GM18861 (cell line): ENCODE data around the gene PIK3R4.

Experiments used
- ATAC-seq: cut with Tn5 transposase; IDR thresholded peaks from one replicate; pipeline ENCODE4 v1.9.1; 2021; ENCODE audit not compliant: unreplicated experiment

The PIK3R4 gene

GRCh38 chr3:130746246-130747039 is at the start of gene PIK3R4:
TSS of gene PIK3R4 (minus strand) at chr3:130746829. CDS start at chr3:130745218, 1,611 bp downstream.
- peak; percentile 95 for ATAC-seq

GRCh38 chr3:130795396-130795795 is 48.8 kb upstream of the PIK3R4 start:
- no peak for ATAC-seq

- no peak for ATAC-seq
Observed at GRCh38 chr3:130792246-130792645, 45.6 kb upstream of the PIK3R4 start.

GRCh38 chr3:130789782-130790322 is 43.2 kb upstream of the PIK3R4 start:
- no peak for ATAC-seq

GRCh38 chr3:130787422-130788068 is 40.9 kb upstream of the PIK3R4 start:
- no peak for ATAC-seq

GRCh38 chr3:130786306-130786705 is 39.7 kb upstream of the PIK3R4 start:
- ATAC-seq, result no peak

GRCh38 chr3:130783629-130784028 is 37.0 kb upstream of the PIK3R4 start:
- no peak for ATAC-seq

- ATAC-seq, result peak; percentile 13
Observed at GRCh38 chr3:130779486-130779885, 32.9 kb upstream of the PIK3R4 start.

- ATAC-seq, result peak; percentile 95
Observed at GRCh38 chr3:130779031-130779430, 32.4 kb upstream of the PIK3R4 start.

DNA sequence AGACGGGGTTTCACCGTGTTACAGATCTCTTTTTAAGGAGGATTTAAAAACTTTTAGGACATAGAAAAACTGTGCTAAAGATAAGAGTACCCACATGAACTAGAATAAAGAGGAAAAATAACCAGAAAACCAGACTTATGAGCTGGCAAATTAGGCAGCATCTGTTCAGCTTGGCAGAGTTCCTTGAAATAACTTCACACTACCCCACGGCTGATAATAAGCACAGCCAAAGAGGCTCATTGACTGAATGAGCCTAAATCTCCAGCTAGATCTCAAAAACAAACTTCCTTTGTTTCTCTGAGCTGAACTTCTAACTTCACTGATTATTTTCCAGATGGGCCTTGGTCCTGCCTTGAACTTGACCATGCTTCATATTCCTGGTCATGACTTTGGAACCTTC is 26.7 kb upstream of the PIK3R4 start:
- ATAC-seq, result no peak

DNA sequence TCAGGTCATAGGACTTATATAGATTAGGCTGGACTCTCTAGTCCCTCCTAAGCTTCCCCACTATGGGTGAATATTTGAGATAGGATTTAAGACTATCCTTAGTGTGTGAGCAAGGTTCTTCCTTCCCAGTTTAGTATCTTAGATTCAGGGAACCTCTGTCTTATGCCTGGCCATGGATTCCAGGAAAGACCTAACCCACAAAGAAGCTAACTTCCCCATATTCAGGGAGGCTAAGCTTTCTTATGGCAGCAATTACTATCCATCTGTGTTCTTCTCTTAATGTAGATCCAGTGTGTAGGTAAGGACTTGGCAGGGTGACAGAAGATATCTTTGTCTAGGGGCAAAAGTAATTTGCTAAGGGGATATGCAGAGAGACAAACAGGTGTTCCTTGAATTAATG is 25.5 kb upstream of the PIK3R4 start:
- ATAC-seq, result no peak

DNA sequence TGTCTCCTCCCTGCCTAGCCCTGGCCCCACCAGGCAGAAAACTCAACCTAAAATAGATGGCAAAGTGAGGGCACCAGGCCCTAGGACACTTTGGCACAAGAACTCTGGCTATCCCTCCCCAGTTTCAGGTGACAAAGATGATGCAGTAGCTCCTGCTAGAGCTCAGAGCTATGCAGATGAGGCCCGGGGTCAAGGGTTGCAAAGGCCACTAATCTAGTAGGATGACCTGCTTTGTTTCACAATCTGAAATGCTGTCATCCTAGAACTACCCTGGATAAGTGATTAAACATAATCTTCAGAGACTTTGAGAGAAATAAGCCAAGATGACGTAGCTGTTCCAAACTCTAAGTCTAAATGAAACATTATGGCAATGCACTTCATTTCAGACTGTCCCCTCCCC is 24.0 kb upstream of the PIK3R4 start:
- no peak for ATAC-seq

DNA sequence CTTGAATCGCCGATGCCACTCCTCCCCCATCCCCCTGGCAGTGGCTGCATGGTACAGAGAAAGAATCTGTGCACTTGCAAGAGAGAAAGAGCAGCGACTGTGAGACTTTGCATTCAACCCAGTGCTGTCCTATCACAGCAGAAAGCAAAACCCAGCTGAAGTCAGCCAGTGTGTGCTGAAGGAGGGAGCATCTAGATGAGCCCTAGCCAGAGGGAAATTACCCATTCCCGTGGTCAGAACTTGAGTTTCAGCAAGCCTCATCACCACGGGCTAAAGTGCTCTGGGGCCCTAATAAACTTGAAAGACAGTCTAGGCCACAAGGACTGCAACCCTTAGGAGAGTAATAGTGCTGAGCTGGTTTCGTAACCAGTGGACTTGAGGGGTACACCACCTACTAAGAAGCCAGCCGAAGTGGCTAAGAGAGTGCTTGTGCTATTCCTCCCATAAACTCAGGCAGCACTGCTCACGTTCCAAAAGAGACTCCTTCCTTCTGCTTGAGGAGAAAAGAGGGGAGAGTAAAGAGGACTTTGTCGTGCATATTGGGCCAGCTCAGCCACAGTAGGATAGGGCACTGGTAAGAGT is 15.2 kb upstream of the PIK3R4 start:
- ATAC-seq, result no peak

DNA sequence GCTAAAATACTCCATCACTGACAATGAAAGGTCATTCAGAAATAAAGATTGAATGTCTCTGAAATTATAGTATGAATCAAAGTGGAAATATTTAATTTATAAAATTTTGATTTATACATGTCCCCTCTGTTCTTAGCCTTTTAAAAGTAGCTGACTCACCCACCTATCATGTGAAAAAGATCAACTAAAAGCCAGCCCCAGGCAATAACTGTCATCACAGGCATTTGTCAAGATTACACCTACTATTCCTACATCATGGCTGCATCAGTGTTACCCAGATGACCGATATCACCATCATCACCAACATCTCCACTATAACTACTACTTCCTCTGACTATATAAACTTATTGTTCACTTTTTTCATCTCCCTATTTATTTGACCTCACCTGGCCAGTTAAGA is 14.3 kb upstream of the PIK3R4 start:
- ATAC-seq, result no peak

DNA sequence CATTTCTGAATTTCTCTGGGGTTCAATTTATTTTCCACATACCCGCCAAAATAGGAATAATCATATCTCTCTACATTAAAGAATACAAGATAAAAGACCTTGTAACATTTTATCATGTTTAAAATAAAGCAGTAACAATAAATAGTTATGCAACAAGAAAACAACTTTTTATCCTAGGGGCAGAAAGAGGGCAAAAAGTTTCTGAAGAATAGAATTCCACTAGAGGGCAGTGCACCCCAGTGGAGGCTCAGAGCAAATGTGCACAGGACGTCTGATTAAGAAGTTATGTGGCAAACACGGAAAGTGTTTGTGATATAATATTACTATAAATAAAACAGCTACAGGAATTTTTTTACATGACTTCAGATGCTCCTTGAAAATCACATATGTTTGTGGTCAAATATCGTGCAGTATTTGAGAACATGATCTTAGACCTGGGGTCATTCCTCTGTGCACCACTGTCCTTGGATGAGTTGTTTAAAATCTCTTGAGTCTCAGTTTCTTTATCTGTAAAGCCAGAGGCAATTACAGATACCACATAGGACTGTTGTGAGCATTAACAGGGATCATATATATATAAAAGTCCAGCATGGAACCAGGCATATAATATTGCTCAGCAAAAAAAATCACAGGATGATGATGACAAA is 13.2 kb upstream of the PIK3R4 start:
- peak; percentile 67 for ATAC-seq

GRCh38 chr3:130758624-130759369 is 12.2 kb upstream of the PIK3R4 start:
- no peak for ATAC-seq

GRCh38 chr3:130757611-130758150 is 11.1 kb upstream of the PIK3R4 start:
- no peak for ATAC-seq

- ATAC-seq, result no peak
Observed at GRCh38 chr3:130755666-130756065, 9.0 kb upstream of the PIK3R4 start.

DNA sequence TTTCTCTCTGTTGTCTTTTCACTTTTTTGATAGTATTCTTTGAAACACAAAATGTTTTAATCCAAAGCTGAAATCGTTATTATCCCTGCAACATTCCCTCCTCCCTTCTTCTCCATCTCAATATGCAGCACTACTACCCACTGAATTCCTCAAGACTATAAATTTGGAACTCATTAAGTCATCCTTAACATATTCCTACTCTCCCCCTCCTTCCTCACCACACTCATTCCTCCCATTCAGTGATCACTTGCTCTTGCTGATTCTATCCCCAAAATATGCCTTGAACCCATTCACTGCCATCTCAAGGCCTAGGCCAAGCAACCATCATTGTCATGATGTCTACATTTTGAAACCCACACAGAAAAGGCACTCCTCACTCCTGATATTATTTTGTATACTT is 2.4 kb upstream of the PIK3R4 start:
- ATAC-seq, result no peak

- ATAC-seq, result no peak
Observed at GRCh38 chr3:130748467-130748861, 1.8 kb upstream of the PIK3R4 start.
